H9 (cell line): ENCODE data around the gene OR2Y1. TPM values are rescaled to one million over a fixed set of nuclear protein-coding genes. Genes with fewer than 3 reads are reported as not detected.

ENCODE experiments used
- DNase-seq: peaks from one replicate; pipeline ENCODE4 v3.0.0-alpha.2; 2017
- H2AFZ ChIP-seq: one replicate; pipeline ENCODE4 v1.6.1; 2013; ENCODE audit warnings: mild to moderate bottlenecking, low read length, control low read depth, moderate library complexity
- H2AK5ac ChIP-seq: 2 replicates; pipeline ENCODE4 v1.6.1; 2013; ENCODE audit warnings: low read length, control low read depth, mixed read lengths; ENCODE audit not compliant: insufficient read length
- H2BK120ac ChIP-seq: one replicate; pipeline ENCODE4 v1.6.1; 2013; ENCODE audit warnings: low read depth, mild to moderate bottlenecking, low read length, control low read depth, inconsistent platforms; ENCODE audit not compliant: poor library complexity, severe bottlenecking
- H2BK12ac ChIP-seq: 2 replicates; pipeline ENCODE4 v1.6.1; 2013; ENCODE audit warnings: low read length, control low read depth, mixed read lengths, low read depth; ENCODE audit not compliant: insufficient read length
- H2BK15ac ChIP-seq: 2 replicates; pipeline ENCODE4 v1.6.1; 2013; ENCODE audit warnings: low read depth, low read length, control low read depth
- H2BK20ac ChIP-seq: one replicate; pipeline ENCODE4 v1.6.1; 2013; ENCODE audit warnings: low read depth, mild to moderate bottlenecking, low read length, control low read depth, inconsistent platforms; ENCODE audit not compliant: poor library complexity, severe bottlenecking
- H2BK5ac ChIP-seq: 2 replicates; pipeline ENCODE4 v1.6.1; 2013; ENCODE audit warnings: low read length, control low read depth, mixed read lengths; ENCODE audit not compliant: insufficient read length
- H3K14ac ChIP-seq: 2 replicates; pipeline ENCODE4 v1.6.1; 2013; ENCODE audit warnings: low read length, control low read depth; ENCODE audit not compliant: insufficient read depth
- H3K18ac ChIP-seq: 2 replicates; pipeline ENCODE4 v1.6.1; 2013; ENCODE audit warnings: low read depth, mild to moderate bottlenecking, mixed read lengths, low read length, control low read depth; ENCODE audit not compliant: insufficient read length
- H3K23ac ChIP-seq: 2 replicates; pipeline ENCODE4 v1.6.1; 2013; ENCODE audit warnings: low read length, control low read depth, mixed read lengths, low read depth; ENCODE audit not compliant: insufficient read length
- H3K23me2 ChIP-seq: 2 replicates; pipeline ENCODE4 v1.6.1; 2013; ENCODE audit warnings: low read depth, mild to moderate bottlenecking, mixed read lengths, low read length, control low read depth; ENCODE audit not compliant: insufficient read length, poor library complexity, severe bottlenecking
- H3K27ac ChIP-seq: 2 replicates; pipeline ENCODE4 v1.5.1; 2013; ENCODE audit warnings: low read length, control low read depth, mixed read lengths, low read depth; ENCODE audit not compliant: insufficient read length
- H3K27me3 ChIP-seq: 2 replicates; pipeline ENCODE4 v1.6.1; 2013; ENCODE audit warnings: low read length, control low read depth, inconsistent platforms; ENCODE audit not compliant: insufficient read depth
- H3K4ac ChIP-seq: 2 replicates; pipeline ENCODE4 v1.6.1; 2013; ENCODE audit warnings: low read depth, mild to moderate bottlenecking, control low read depth, inconsistent platforms, low read length, moderate library complexity
- H3K4me1 ChIP-seq: 2 replicates; pipeline ENCODE4 v1.6.1; 2013; ENCODE audit warnings: low read length, control low read depth, inconsistent platforms; ENCODE audit not compliant: insufficient read depth
- H3K4me2 ChIP-seq: 2 replicates; pipeline ENCODE4 v1.6.1; 2013; ENCODE audit warnings: low read length, control low read depth, mixed read lengths; ENCODE audit not compliant: insufficient read length, insufficient read depth
- H3K56ac ChIP-seq: 2 replicates; pipeline ENCODE4 v1.6.1; 2013; ENCODE audit warnings: low read depth, mild to moderate bottlenecking, mixed read lengths, low read length, control low read depth; ENCODE audit not compliant: insufficient read length
- H3K79me1 ChIP-seq: 2 replicates; pipeline ENCODE4 v1.6.1; 2013; ENCODE audit warnings: low read depth, mild to moderate bottlenecking, moderate library complexity, low read length, control low read depth, inconsistent platforms; ENCODE audit not compliant: insufficient read depth, poor library complexity, severe bottlenecking
- H3K79me2 ChIP-seq: 2 replicates; pipeline ENCODE4 v1.6.1; 2013; ENCODE audit warnings: low read length, control low read depth, inconsistent platforms; ENCODE audit not compliant: insufficient read depth
- H3K9ac ChIP-seq: 2 replicates; pipeline ENCODE4 v1.6.1; 2013; ENCODE audit warnings: low read length, control low read depth, mixed read lengths; ENCODE audit not compliant: insufficient read length; ENCODE audit errors: extremely low read depth
- H3K9me3 ChIP-seq: one replicate; pipeline ENCODE4 v1.6.1; 2013; ENCODE audit warnings: low read depth, low read length, inconsistent platforms; ENCODE audit not compliant: control insufficient read depth
- H3T11ph ChIP-seq: one replicate; pipeline ENCODE4 v1.6.1; 2013; ENCODE audit warnings: mild to moderate bottlenecking, low read length, control low read depth, inconsistent platforms
- H4K20me1 ChIP-seq: one replicate; pipeline ENCODE4 v1.6.1; 2013; ENCODE audit not compliant: control insufficient read depth, insufficient read length, insufficient read depth
- H4K5ac ChIP-seq: 2 replicates; pipeline ENCODE4 v1.6.1; 2013; ENCODE audit warnings: low read depth, mild to moderate bottlenecking, mixed read lengths, low read length, control low read depth; ENCODE audit not compliant: insufficient read length
- H4K8ac ChIP-seq: replicated peaks from 2 replicates; pipeline ENCODE4 v1.6.1; 2013; ENCODE audit warnings: low read length, control low read depth, mixed read lengths, low read depth; ENCODE audit not compliant: insufficient read length
- H4K91ac ChIP-seq: 2 replicates; pipeline ENCODE4 v1.6.1; 2013; ENCODE audit warnings: low read depth, mild to moderate bottlenecking, moderate library complexity, mixed read lengths, low read length, control low read depth; ENCODE audit not compliant: insufficient read length
- H3K27ac Mint-ChIP-seq, 3 experiments: 2 replicates in 2 of 3; 3 replicates in 1 of 3; pipeline ENCODE4 v1.8.0; 2020 to 2021; ENCODE audit warnings: mixed read lengths in 3 of 3, mild to moderate bottlenecking in 1 of 3, moderate library complexity in 1 of 3
- H3K27me3 Mint-ChIP-seq: 2 replicates; pipeline ENCODE4 v1.8.0; 2021; ENCODE audit warnings: low read depth, mild to moderate bottlenecking, moderate library complexity, mixed read lengths
- H3K36me3 Mint-ChIP-seq, 3 experiments: 2 replicates in 2 of 3; 3 replicates in 1 of 3; pipeline ENCODE4 v1.8.0; 2020 to 2021; ENCODE audit warnings: low read depth in 3 of 3, mixed read lengths in 3 of 3; ENCODE audit not compliant: insufficient read depth in 1 of 3
- H3K4me1 Mint-ChIP-seq, 2 experiments: 2 replicates each; pipeline ENCODE4 v1.8.0; 2020; ENCODE audit warnings: mixed read lengths in 2 of 2
- H3K4me3 Mint-ChIP-seq, 2 experiments: 2 replicates in 1 of 2; 3 replicates in 1 of 2; pipeline ENCODE4 v1.8.0; 2020 to 2021; ENCODE audit warnings: mild to moderate bottlenecking in 2 of 2, mixed read lengths in 2 of 2, moderate library complexity in 1 of 2
- H3K9me3 Mint-ChIP-seq, 2 experiments: 2 replicates in 1 of 2; 3 replicates in 1 of 2; pipeline ENCODE4 v1.8.0; 2020; ENCODE audit warnings: mild to moderate bottlenecking in 2 of 2, mixed read lengths in 2 of 2, moderate library complexity in 1 of 2
- WGBS: extraction: QIAGEN DNeasy Blood & Tissue Kit; methylation state at CpG from one replicate; pipeline ENCODE4 v1.1.7; 2013; ENCODE audit warnings: missing lambda C conversion rate, low lambda C conversion rate, mixed read lengths; ENCODE audit not compliant: insufficient read length; ENCODE audit errors: extremely low coverage; 5-methylcytosine and 5-hydroxymethylcytosine counted together
- total RNA-seq: library from RNA; stranded (reverse); gene quantifications from 2 replicates; pipeline ENCODE4 v1.2.1, GENCODE V29; 2021
- TF ChIP-seq, protein P1 (sequence below): fragments of 200-600 bp; sonication (generic); conservative IDR thresholded peaks from 3 replicates; pipeline ENCODE4 v1.8.0; 2021; ENCODE audit warnings: antibody characterized with exemption, mild to moderate bottlenecking

OR2Y1 gene
- total RNA-seq, 1 experiment from 2014 or later, result not detected

DNA sequence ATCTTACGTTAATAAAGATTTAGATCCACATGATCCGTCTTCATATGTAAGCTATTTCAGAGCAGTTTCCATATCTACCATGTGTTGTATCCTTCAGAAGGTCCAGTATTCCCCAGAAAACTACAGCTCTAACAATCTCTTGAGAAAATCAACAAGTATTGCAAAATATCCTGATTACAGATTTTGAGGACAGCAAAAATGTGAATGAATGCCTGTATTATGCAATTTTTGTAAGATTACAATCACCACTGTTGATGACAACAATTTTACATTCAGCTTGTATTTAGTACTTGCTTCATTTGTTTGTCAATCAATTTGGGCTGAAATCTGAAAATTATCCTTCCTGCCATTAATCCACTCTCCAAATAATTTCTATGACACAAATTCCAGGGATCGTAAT, 47.4 kb downstream of the OR2Y1 start:
- Mint-ChIP-seq H3K4me1 (peaks cover 14 to 25% of the 10 kb centered on the region in 2 experiments), H3K27ac (no peak overlapping the region), H3K9me3 (peaks cover 0 to 2% of the 10 kb centered on the region in 2 experiments; a peak in 3 of 5 replicates), H3K36me3 (no peaks in the 10 kb centered on the region), H3K27me3 (peaks cover 10% of the 10 kb centered on the region), H3K4me3 (no peak overlapping the region)
- TF ChIP-seq, protein P1, sequence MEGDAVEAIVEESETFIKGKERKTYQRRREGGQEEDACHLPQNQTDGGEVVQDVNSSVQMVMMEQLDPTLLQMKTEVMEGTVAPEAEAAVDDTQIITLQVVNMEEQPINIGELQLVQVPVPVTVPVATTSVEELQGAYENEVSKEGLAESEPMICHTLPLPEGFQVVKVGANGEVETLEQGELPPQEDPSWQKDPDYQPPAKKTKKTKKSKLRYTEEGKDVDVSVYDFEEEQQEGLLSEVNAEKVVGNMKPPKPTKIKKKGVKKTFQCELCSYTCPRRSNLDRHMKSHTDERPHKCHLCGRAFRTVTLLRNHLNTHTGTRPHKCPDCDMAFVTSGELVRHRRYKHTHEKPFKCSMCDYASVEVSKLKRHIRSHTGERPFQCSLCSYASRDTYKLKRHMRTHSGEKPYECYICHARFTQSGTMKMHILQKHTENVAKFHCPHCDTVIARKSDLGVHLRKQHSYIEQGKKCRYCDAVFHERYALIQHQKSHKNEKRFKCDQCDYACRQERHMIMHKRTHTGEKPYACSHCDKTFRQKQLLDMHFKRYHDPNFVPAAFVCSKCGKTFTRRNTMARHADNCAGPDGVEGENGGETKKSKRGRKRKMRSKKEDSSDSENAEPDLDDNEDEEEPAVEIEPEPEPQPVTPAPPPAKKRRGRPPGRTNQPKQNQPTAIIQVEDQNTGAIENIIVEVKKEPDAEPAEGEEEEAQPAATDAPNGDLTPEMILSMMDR, result no peak
- Histone ChIP-seq H2AFZ (no peak overlapping the region), H3K79me1 (no peaks in the 10 kb centered on the region), H2BK12ac (no peak overlapping the region), H3K23ac (no peak overlapping the region), H3K9me3 (no peaks in the 10 kb centered on the region), H3K79me2 (no peaks in the 10 kb centered on the region), H3K4me2 (no peak overlapping the region), H3K4ac (no peak overlapping the region), H2BK15ac (no peak overlapping the region), H3K56ac (no peak overlapping the region), H3K23me2 (no peaks in the 10 kb centered on the region), H2BK120ac (no peak overlapping the region), H4K91ac (no peak overlapping the region), H2BK20ac (no peak overlapping the region), H4K20me1 (no peaks in the 10 kb centered on the region), H3K18ac (no peak overlapping the region), H3K4me1 (peaks cover 4% of the 10 kb centered on the region), H3K27me3 (no peaks in the 10 kb centered on the region), H3K9ac (no peak overlapping the region), H4K5ac (no peak overlapping the region), H2AK5ac (no peak overlapping the region), H3T11ph (no peak overlapping the region), H3K14ac (no peak overlapping the region), H4K8ac (no peak overlapping the region), H3K27ac (no peak overlapping the region), H2BK5ac (no peak overlapping the region)
- DNase-seq, result no peak
- WGBS, result no CpG with 5 or more reads among the region's 3 CpGs
